ENCODE measurements around the gene PGGHG. TPM values are rescaled to one million over a fixed set of nuclear protein-coding genes. Genes with fewer than 3 reads are reported as not detected.
"Not testable (repeated sequence)": the region's sequence is repeated elsewhere in the genome, so short reads cannot be mapped to it uniquely, and the experiment has no call there.

Gene PGGHG
- polyA plus RNA-seq, 4 donors: 86.9 to 154 (median 122) TPM

- no peak for DNase-seq
- Histone ChIP-seq H3K4me1 (ENCODE audit: control insufficient read depth in 3 of 3, insufficient read depth in 2 of 3, low read depth in 1 of 3, low read length in 2 of 3) (peaks cover 0 to 17% (median 0%) of the 10 kb centered on the region in 3 donors), H3K27ac (ENCODE audit: low read depth in 1 of 3, low read length in 2 of 3) (peak overlapping the region in 1 of 3 donors; percentile 55), H3K4me3 (ENCODE audit: low read depth in 1 of 3, low read length in 3 of 3) (no peak overlapping the region), H3K27me3 (ENCODE audit: control insufficient read depth in 3 of 3, insufficient read depth in 3 of 3, low read length in 3 of 3) (peaks cover 0 to 6% (median 0%) of the 10 kb centered on the region in 3 donors), H3K9me3 (ENCODE audit: control insufficient read depth in 2 of 2, insufficient read depth in 1 of 2, low read depth in 1 of 2, low read length in 1 of 2) (no peaks in the 10 kb centered on the region), H3K36me3 (ENCODE audit: control insufficient read depth in 3 of 3, insufficient read depth in 2 of 3, low read depth in 1 of 3, low read length in 3 of 3) (no peaks in the 10 kb centered on the region)
- 89 to 90% (median 89%) methylated on average over 10 of the region's 10 CpGs for WGBS, 3 donors
- no peak for FAIRE-seq
These were observed 16.9 kb downstream of the PGGHG start for GRCh38 chr11:305844-306211.

GRCh38 chr11:306645-307371 is 17.9 kb downstream of the PGGHG start:
- Histone ChIP-seq H3K9me3 (ENCODE audit: control insufficient read depth in 2 of 2, insufficient read depth in 1 of 2, low read depth in 1 of 2, low read length in 1 of 2) (no peaks in the 10 kb centered on the region), H3K27me3 (ENCODE audit: control insufficient read depth in 3 of 3, insufficient read depth in 3 of 3, low read length in 3 of 3) (peaks cover 0 to 3% (median 0%) of the 10 kb centered on the region in 3 donors), H3K4me1 (ENCODE audit: control insufficient read depth in 3 of 3, insufficient read depth in 2 of 3, low read depth in 1 of 3, low read length in 2 of 3) (peaks cover 0 to 17% (median 0%) of the 10 kb centered on the region in 3 donors), H3K27ac (ENCODE audit: low read depth in 1 of 3, low read length in 2 of 3) (peak overlapping the region in 1 of 3 donors; percentile 97), H3K36me3 (ENCODE audit: control insufficient read depth in 3 of 3, insufficient read depth in 2 of 3, low read depth in 1 of 3, low read length in 3 of 3) (no peaks in the 10 kb centered on the region), H3K4me3 (ENCODE audit: low read depth in 1 of 3, low read length in 3 of 3) (no peak overlapping the region)
- 88 to 93% (median 90%) methylated on average over 17 of the region's 17 CpGs for WGBS, 3 donors
- FAIRE-seq (no peak), DNase-seq (no peak)

- WGBS, 3 donors: 5 to 14% (median 13%) methylated on average over 18 to 28 of the region's 28 CpGs
- not testable (repeated sequence) for H3K9me3 ChIP-seq (ENCODE audit: control insufficient read depth in 2 of 2, insufficient read depth in 1 of 2, low read depth in 1 of 2, low read length in 1 of 2); H3K36me3 ChIP-seq (ENCODE audit: control insufficient read depth in 3 of 3, insufficient read depth in 2 of 3, low read depth in 1 of 3, low read length in 3 of 3); H3K27me3 ChIP-seq (ENCODE audit: control insufficient read depth in 3 of 3, insufficient read depth in 3 of 3, low read length in 3 of 3); FAIRE-seq
- DNase-seq: peak in 1 of 2 donors; percentile 46
- Histone ChIP-seq H3K27ac (ENCODE audit: low read depth in 1 of 3, low read length in 2 of 3) (peak within 1 kb of the TSS; percentile 47 to 97 (median 56)), H3K4me3 (ENCODE audit: low read depth in 1 of 3, low read length in 3 of 3) (peak within 1 kb of the TSS; percentile 8 to 48 (median 29)), H3K4me1 (ENCODE audit: control insufficient read depth in 3 of 3, insufficient read depth in 2 of 3, low read depth in 1 of 3, low read length in 2 of 3) (peaks cover 0 to 30% (median under 1%) of the 10 kb centered on the region in 3 donors)
These were observed 19.1 kb downstream of the PGGHG start, which contains the start of gene IFITM2 for GRCh38 chr11:307766-308708. Gene IFITM2, plus strand, starts transcription at chr11:307816. Its CDS starts 377 bp downstream, at chr11:308193.

- Histone ChIP-seq H3K27ac (ENCODE audit: low read depth in 1 of 3, low read length in 2 of 3) (peak overlapping the region in 2 of 3 donors; percentile 2 to 86), H3K4me1 (ENCODE audit: control insufficient read depth in 3 of 3, insufficient read depth in 2 of 3, low read depth in 1 of 3, low read length in 2 of 3) (peaks cover 0 to 39% (median 2%) of the 10 kb centered on the region in 3 donors), H3K4me3 (ENCODE audit: low read depth in 1 of 3, low read length in 3 of 3) (peak overlapping the region; percentile 9 to 48 (median 12))
- not testable (repeated sequence) for H3K9me3 ChIP-seq (ENCODE audit: control insufficient read depth in 2 of 2, insufficient read depth in 1 of 2, low read depth in 1 of 2, low read length in 1 of 2); H3K27me3 ChIP-seq (ENCODE audit: control insufficient read depth in 3 of 3, insufficient read depth in 3 of 3, low read length in 3 of 3); H3K36me3 ChIP-seq (ENCODE audit: control insufficient read depth in 3 of 3, insufficient read depth in 2 of 3, low read depth in 1 of 3, low read length in 3 of 3); DNase-seq; FAIRE-seq
- 41 to 64% (median 61%) methylated on average over 21 to 24 of the region's 24 CpGs for WGBS, 3 donors
These were observed 20.1 kb downstream of the PGGHG start for GRCh38 chr11:308740-309665.

- not testable (repeated sequence) for H3K9me3 ChIP-seq (ENCODE audit: control insufficient read depth in 2 of 2, insufficient read depth in 1 of 2, low read depth in 1 of 2, low read length in 1 of 2); FAIRE-seq
These were observed 21.1 kb downstream of the PGGHG start for GRCh38 chr11:309979-310572.

GRCh38 chr11:311013-311748 is 22.3 kb downstream of the PGGHG start:
- not testable (repeated sequence) for H3K9me3 ChIP-seq (ENCODE audit: control insufficient read depth in 2 of 2, insufficient read depth in 1 of 2, low read depth in 1 of 2, low read length in 1 of 2); FAIRE-seq; H3K27ac ChIP-seq (ENCODE audit: low read depth in 1 of 3, low read length in 2 of 3); DNase-seq; H3K27me3 ChIP-seq (ENCODE audit: control insufficient read depth in 3 of 3, insufficient read depth in 3 of 3, low read length in 3 of 3); H3K36me3 ChIP-seq (ENCODE audit: control insufficient read depth in 3 of 3, insufficient read depth in 2 of 3, low read depth in 1 of 3, low read length in 3 of 3)
- 0 to 4% (median 2%) methylated on average over 6 to 10 of the region's 71 CpGs for WGBS, 3 donors
- peaks cover 0 to 45% (median 2%) of the 10 kb centered on the region in 3 donors for H3K4me1 ChIP-seq (ENCODE audit: control insufficient read depth in 3 of 3, insufficient read depth in 2 of 3, low read depth in 1 of 3, low read length in 2 of 3)
- peak overlapping the region in 1 of 3 donors; percentile 34 for H3K4me3 ChIP-seq (ENCODE audit: low read depth in 1 of 3, low read length in 3 of 3)

More at GRCh38 chr11:309979-310572, 21.1 kb downstream of the PGGHG start:
- 10 to 23% (median 21%) methylated on average over 5 of the region's 18 CpGs for WGBS, 3 donors
- H3K27me3 ChIP-seq (ENCODE audit: control insufficient read depth in 3 of 3, insufficient read depth in 3 of 3, low read length in 3 of 3); DNase-seq; H3K36me3 ChIP-seq (ENCODE audit: control insufficient read depth in 3 of 3, insufficient read depth in 2 of 3, low read depth in 1 of 3, low read length in 3 of 3): not testable (repeated sequence)
- H3K4me3 ChIP-seq (ENCODE audit: low read depth in 1 of 3, low read length in 3 of 3): peak overlapping the region in 2 of 3 donors; percentile 22 to 35
- H3K4me1 ChIP-seq (ENCODE audit: control insufficient read depth in 3 of 3, insufficient read depth in 2 of 3, low read depth in 1 of 3, low read length in 2 of 3): peaks cover 0 to 42% (median 2%) of the 10 kb centered on the region in 3 donors
- peak overlapping the region in 1 of 3 donors; percentile 71 for H3K27ac ChIP-seq (ENCODE audit: low read depth in 1 of 3, low read length in 2 of 3)
